Neural crest cell (in vitro differentiated cells): ENCODE data around the gene XPO4. TPM values are rescaled to one million over a fixed set of nuclear protein-coding genes. Genes with fewer than 3 reads are reported as not detected.
"Not testable (repeated sequence)": the region's sequence is repeated elsewhere in the genome, so short reads cannot be mapped to it uniquely, and the experiment has no call there.

ENCODE experiments used
- DNase-seq: peaks from one replicate; pipeline ENCODE4 v3.0.0; 2021; ENCODE audit warnings: low read depth, mixed read lengths, low spot score
- H3K27ac Mint-ChIP-seq: one replicate; pipeline ENCODE4 v1.8.0; 2021; ENCODE audit warnings: mild to moderate bottlenecking, mixed read lengths; ENCODE audit not compliant: unreplicated experiment
- H3K27me3 Mint-ChIP-seq: 2 replicates; pipeline ENCODE4 v1.8.0; 2021; ENCODE audit warnings: low read depth, mild to moderate bottlenecking, mixed read lengths
- H3K36me3 Mint-ChIP-seq: 2 replicates; pipeline ENCODE4 v1.8.0; 2021; ENCODE audit warnings: low read depth, mild to moderate bottlenecking, mixed read lengths
- H3K4me1 Mint-ChIP-seq: 2 replicates; pipeline ENCODE4 v1.8.0; 2021; ENCODE audit warnings: mixed read lengths
- H3K4me3 Mint-ChIP-seq: one replicate; pipeline ENCODE4 v1.8.0; 2021; ENCODE audit warnings: mild to moderate bottlenecking, mixed read lengths
- H3K9me3 Mint-ChIP-seq: 2 replicates; pipeline ENCODE4 v1.8.0; 2021; ENCODE audit warnings: mixed read lengths
- CTCF ChIP-seq: fragments of 200-600 bp; sonication (generic); conservative IDR thresholded peaks from 2 replicates; pipeline ENCODE4 v1.5.0; 2021; ENCODE audit warnings: antibody characterized with exemption, mild to moderate bottlenecking
- total RNA-seq: library from RNA; stranded (reverse); gene quantifications from 2 replicates; pipeline ENCODE4 v1.2.1, GENCODE V29; 2021

XPO4 gene
- total RNA-seq, 1 donor from 2014 or later: 26.1 TPM

- no peaks in the 10 kb centered on the region for H3K27me3 Mint-ChIP-seq
- H3K4me3 Mint-ChIP-seq: no peak overlapping the region
- no peak overlapping the region for H3K27ac Mint-ChIP-seq
- no peak for DNase-seq
- peaks cover 20% of the 10 kb centered on the region for H3K36me3 Mint-ChIP-seq
- no peak for TF ChIP-seq CTCF
- peaks cover 40% of the 10 kb centered on the region for H3K4me1 Mint-ChIP-seq
- peaks cover 7% of the 10 kb centered on the region for H3K9me3 Mint-ChIP-seq
Measured at GRCh38 chr13:20877902-20878301, 24.6 kb downstream of the XPO4 start.

GRCh38 chr13:20876802-20877201 lies 25.7 kb downstream of the XPO4 start:
- not testable (repeated sequence) for DNase-seq, H3K27ac Mint-ChIP-seq, H3K4me3 Mint-ChIP-seq, H3K27me3 Mint-ChIP-seq, H3K9me3 Mint-ChIP-seq
- Mint-ChIP-seq H3K36me3 (peaks cover 17% of the 10 kb centered on the region), H3K4me1 (peaks cover 37% of the 10 kb centered on the region)

GRCh38 chr13:20874439-20874838 lies 28.1 kb downstream of the XPO4 start:
- DNase-seq, H3K27me3 Mint-ChIP-seq, H3K4me3 Mint-ChIP-seq, H3K27ac Mint-ChIP-seq, H3K9me3 Mint-ChIP-seq: not testable (repeated sequence)
- Mint-ChIP-seq H3K4me1 (peaks cover 32% of the 10 kb centered on the region), H3K36me3 (peaks cover 11% of the 10 kb centered on the region)

- DNase-seq: no peak
- Mint-ChIP-seq H3K4me1 (peaks cover 26% of the 10 kb centered on the region), H3K27me3 (no peaks in the 10 kb centered on the region), H3K4me3 (no peak overlapping the region), H3K27ac (no peak overlapping the region), H3K36me3 (peaks cover 7% of the 10 kb centered on the region), H3K9me3 (peaks cover 3% of the 10 kb centered on the region)
- no peak for TF ChIP-seq CTCF
Measured at GRCh38 chr13:20873348-20873747, 29.2 kb downstream of the XPO4 start.

GRCh38 chr13:20870829-20871228 lies 31.7 kb downstream of the XPO4 start:
- H3K27me3 Mint-ChIP-seq: no peaks in the 10 kb centered on the region
- H3K36me3 Mint-ChIP-seq: no peaks in the 10 kb centered on the region
- no peak for TF ChIP-seq CTCF
- no peaks in the 10 kb centered on the region for H3K9me3 Mint-ChIP-seq
- no peak for DNase-seq
- no peak overlapping the region for H3K4me3 Mint-ChIP-seq
- H3K27ac Mint-ChIP-seq: no peak overlapping the region
- H3K4me1 Mint-ChIP-seq: peaks cover 26% of the 10 kb centered on the region

- DNase-seq: no peak
- Mint-ChIP-seq H3K27ac (no peak overlapping the region), H3K9me3 (no peaks in the 10 kb centered on the region), H3K4me1 (peaks cover 22% of the 10 kb centered on the region), H3K27me3 (no peaks in the 10 kb centered on the region), H3K4me3 (no peak overlapping the region), H3K36me3 (no peaks in the 10 kb centered on the region)
- peak; percentile 38 for TF ChIP-seq CTCF
Measured at GRCh38 chr13:20869540-20869939, 33.0 kb downstream of the XPO4 start.

- H3K27me3 Mint-ChIP-seq: no peaks in the 10 kb centered on the region
- peaks cover 10% of the 10 kb centered on the region for H3K4me1 Mint-ChIP-seq
Measured at GRCh38 chr13:20867408-20867807, 35.1 kb downstream of the XPO4 start.

GRCh38 chr13:20861666-20862065 lies 40.9 kb downstream of the XPO4 start:
- not testable (repeated sequence) for H3K27ac Mint-ChIP-seq, DNase-seq, H3K36me3 Mint-ChIP-seq, H3K4me3 Mint-ChIP-seq, H3K27me3 Mint-ChIP-seq, H3K4me1 Mint-ChIP-seq, H3K9me3 Mint-ChIP-seq

More at GRCh38 chr13:20867408-20867807, 35.1 kb downstream of the XPO4 start:
- Mint-ChIP-seq H3K27ac (no peak overlapping the region), H3K9me3 (no peaks in the 10 kb centered on the region), H3K4me3 (no peak overlapping the region), H3K36me3 (no peaks in the 10 kb centered on the region)
- no peak for TF ChIP-seq CTCF
- no peak for DNase-seq
